GM18505 (cell line): ENCODE results near the gene SPAG16.

Experiments
- ATAC-seq: cut with Tn5 transposase; IDR thresholded peaks from one replicate; pipeline ENCODE4 v1.9.1; 2021; ENCODE audit not compliant: unreplicated experiment
- POLR2A ChIP-seq: IDR thresholded peaks from 4 replicates; pipeline ENCODE4 v1.6.1; 2011; ENCODE audit warnings: borderline replicate concordance; ENCODE audit not compliant: insufficient read depth, insufficient read length; ENCODE audit errors: extremely low read depth

SPAG16 gene

DNA sequence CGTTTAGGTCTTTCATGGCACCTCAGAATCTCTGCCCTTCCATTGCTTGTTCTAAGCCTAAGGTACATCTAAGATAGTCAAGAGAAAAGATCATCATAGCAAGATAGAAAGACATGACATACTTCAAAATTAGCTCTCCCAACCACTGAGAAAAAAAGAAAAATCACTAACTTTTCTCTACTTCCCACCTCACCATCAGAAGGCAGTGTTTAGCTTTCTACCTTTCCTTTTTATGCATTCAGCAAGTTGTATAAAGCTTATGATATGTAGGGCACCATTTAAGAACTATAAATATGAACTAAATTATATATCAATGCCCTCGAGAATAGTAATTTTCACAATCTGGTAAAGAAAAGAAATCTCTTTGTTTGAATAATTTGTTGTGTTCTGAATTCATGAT, 794.8 kb downstream of the SPAG16 start:
- no peak for ATAC-seq
- TF ChIP-seq POLR2A: no peak

DNA sequence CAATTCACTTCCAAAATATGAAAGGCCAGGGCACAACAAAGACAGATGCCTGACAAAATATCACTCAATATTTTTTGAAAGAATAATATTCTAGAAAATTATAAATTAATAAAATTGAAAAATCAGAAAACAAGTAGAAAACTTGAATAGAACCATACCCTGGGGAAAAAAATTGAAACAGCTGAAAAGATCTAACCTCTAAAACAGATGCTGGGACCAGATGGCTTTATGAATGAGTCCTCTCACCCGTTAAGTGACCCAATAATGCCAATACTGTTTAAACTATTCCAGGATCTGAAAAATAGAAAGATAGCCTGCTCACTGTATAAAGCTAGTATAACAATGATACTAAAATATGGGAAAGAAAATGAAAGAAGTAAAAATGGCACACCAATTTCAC, 804.3 kb downstream of the SPAG16 start:
- TF ChIP-seq POLR2A: no peak
- no peak for ATAC-seq

DNA sequence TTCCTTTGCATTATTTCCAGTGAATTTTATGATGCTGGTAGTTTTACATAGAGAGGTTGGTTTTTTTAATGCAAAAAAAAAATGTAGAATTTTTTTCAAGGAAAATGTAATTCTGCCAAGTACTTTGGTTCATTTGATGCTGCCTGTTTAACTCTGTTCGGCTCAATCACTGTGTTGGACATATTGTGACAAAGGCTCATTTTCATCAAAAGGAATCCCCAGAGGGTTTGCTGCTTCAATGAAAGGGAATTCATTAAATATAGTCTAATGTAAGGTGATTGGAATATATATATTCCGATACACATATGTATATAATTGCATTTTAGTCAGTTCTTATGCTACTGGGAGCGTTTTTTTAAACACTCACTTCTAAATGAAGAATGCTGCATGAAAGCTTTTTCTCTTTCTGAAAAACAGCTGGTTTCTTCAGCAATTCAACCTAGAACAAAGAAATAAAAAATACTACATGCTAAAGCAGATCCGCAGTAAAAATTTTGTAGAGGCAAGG, 812.0 kb downstream of the SPAG16 start:
- ATAC-seq: no peak
- TF ChIP-seq POLR2A: no peak

DNA sequence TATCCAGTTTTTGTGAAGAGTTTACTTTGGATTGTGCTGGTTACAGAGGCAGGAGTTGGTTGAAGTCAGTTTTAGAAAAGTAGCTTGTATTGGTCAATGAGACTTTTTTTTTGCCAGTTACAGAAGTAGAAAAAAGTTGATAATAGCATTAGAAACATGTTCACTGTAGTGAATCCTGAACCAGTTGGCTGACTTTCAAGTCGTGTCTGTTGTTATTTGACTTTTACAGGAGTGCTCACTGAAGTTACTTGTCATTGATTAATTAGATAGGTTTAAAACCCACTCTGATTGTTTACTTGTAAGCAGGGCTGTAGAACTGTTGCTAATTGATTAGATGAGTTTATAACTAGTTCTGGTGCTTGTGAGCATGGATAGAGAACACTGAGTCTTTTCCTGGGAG, 814.5 kb downstream of the SPAG16 start:
- no peak for ATAC-seq
- no peak for TF ChIP-seq POLR2A

DNA sequence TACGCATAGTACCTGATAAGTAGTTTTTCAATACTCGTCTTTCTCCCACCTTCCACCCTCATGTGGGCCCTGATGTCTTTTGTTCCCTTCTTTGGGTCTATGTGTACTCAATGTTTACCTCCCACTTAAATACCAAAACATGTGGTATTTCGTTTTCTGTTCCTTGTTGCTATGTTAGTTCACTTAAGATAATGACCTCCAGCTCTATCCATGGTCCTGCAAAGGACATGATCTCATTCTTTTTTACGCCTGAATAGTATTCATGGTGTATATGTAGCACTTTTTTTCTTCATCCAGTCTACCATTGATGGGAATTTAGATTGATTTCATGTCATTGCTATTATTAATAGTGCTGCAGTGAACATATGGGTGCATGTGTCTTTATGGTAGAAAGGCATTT, 816.2 kb downstream of the SPAG16 start:
- ATAC-seq: no peak
- TF ChIP-seq POLR2A: no peak

DNA sequence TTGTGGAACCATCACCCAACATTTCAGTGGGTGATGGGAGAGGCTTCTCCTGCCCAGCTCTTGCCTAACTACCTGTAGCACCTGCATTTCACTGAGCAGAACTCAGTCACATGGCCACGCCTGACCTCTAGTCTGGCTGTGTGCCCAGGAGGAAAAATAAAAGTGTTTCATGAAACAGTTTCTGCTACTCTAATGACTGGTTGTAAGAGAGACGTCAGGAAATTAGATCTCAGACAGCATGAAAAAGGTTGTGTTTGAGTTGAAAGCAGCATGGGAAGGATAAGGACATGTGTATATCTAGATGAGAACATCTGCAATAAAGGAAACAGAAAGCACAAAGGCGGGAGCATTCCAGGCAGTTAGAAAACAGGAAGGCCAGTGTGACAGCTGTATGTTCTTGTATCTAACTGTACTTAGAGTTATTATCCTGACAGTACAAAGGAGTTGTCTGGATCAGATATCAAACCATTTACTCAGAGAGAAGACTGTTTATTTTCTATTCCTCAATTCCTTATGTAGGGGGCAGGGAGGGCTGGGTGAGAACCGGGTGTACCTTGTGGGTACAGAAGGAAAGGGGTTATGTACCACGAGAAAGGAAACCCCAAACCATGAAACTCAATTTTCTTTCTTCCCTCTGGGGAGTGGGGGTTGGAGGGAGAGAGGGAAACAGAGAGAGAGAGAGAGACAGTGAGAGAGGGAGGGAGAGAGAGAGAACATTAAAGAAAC, 819.2 kb downstream of the SPAG16 start:
- ATAC-seq: no peak
- TF ChIP-seq POLR2A: no peak

DNA sequence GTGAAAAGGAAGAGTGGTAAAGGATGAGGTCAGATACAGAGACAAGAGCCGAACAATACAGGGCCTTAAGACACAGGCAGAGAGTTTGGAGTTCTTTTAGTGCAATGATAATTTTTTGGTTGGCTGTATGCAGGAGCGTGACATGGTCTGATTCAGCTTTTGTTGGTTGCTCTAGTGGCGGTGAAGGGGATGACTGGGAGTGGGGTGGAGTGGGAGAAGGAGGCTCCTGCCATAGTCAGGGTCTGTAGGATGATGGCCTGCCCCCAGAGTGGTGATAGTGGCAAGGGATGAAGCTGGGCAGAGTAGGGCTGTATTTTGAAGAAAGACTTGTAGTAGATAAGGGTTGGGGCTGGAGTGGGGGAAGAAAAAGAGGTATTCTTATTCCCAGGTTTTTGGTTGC, 820.0 kb downstream of the SPAG16 start:
- no peak for ATAC-seq

DNA sequence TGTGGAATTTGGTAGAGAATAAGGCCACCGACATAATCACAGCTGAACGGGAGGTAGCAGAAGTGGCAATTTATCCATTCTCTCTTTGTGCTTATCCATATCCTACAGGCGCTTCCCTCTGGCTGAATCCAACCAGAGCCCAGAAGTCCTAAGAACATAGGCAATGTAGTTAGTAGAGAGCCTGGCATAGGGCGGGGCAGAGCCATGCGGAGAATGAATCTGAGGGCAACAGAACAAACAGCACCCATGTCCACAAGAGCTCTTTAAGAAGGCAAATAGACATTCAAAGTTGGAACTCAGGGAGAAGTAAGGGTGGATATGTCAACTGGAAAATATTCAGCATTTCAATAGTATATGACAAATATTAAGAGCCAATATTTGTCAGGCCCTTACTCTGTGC, 820.7 kb downstream of the SPAG16 start:
- no peak for TF ChIP-seq POLR2A
- no peak for ATAC-seq

More for the DNA sequence above, 820.0 kb downstream of the SPAG16 start:
- TF ChIP-seq POLR2A: no peak

DNA sequence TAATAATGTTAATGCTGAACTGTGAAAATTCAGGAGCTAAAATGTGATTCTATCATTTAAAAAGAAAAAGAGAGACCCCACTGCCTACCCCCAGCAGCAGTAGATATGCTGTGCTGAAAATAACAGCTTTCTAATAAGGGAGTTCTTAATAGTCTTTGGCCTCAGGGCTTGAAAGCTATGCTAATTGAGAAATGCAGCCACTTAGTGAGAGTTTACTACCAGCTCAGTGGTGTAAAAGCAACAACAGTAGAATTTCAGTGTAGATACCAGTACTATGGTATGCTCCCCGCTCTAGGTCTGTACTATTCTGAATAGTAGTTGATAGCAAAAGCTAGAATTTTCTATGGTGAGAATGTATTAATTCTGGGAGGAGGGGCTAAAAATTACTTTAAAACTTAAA, 823.5 kb downstream of the SPAG16 start:
- ATAC-seq: no peak
- TF ChIP-seq POLR2A: no peak

DNA sequence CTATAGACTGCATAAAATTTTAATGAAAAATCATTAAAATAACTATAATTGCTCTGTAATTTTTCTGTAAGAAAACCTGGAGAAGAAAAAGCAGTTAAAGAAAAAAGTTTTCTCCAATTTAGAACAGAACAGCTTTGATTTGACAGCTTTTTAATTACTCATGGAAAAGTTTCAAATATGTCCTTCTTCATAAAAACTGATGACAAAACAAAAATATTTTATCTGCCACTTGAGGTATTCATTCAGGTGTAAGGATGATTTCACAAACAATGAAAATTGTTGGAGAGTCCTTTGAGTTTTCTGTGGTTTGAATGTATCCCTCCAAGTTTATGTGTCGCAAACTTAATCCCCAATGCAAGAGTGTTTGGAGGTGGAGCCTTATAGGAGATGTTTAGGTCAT, 824.3 kb downstream of the SPAG16 start:
- no peak for ATAC-seq
- TF ChIP-seq POLR2A: no peak

DNA sequence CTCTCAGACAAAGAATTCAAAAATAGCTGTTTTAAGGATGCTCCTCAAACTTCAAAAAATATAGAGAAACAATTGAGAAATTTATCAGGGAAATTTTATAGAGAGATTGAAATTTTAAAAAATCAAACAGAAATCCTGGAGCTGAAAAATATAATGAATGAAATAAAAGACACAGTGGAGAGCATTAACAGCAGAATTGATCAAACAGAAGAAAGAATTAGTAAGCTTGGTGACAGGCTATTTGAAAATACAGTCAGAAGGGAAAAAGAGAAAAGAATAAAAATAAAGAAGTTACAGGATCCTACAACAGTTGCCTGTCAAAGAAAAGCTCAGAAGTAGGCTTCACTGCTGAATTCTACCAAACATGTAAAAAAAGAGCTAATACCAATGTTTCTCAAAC, 832.8 kb downstream of the SPAG16 start:
- no peak for TF ChIP-seq POLR2A
- ATAC-seq: no peak

DNA sequence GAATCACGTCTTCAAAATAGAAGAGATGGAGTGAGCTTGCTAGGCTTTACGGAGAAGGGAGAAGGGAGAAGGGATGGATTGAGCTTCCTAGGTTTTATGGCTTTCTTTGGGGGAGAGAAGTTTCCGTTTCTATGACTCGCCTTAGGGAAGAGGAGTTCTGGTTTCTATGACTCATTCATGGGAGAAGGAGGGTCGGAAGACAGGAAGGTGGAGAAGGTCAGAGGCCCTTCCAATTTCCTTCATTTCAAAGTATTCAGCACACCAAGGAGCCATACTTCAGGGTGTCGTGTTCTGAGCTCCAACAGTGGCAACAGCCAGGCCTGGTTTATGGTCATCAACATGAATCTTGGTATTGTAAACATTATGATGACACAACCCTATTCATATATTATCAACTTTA, 841.9 kb downstream of the SPAG16 start:
- TF ChIP-seq POLR2A: no peak
- no peak for ATAC-seq

DNA sequence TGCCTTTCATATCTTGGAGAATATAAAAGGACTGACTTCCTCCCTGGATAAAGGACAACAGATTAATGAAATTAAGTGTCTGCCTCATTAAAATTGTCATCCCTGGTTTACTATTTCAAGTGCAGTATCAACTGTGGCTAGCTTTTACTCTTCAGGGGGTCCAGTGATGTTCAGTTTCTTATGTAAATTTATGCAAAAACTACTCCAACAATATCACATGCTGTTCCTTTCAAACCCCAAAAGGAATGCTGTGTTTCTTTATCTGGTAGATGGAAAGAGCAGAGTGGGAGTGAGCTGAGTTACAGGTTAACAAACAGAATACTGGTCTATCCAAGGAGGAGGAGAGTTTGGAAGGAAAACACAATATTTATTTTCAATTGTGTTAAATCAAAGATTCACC, 842.9 kb downstream of the SPAG16 start:
- ATAC-seq: no peak
- TF ChIP-seq POLR2A: no peak

DNA sequence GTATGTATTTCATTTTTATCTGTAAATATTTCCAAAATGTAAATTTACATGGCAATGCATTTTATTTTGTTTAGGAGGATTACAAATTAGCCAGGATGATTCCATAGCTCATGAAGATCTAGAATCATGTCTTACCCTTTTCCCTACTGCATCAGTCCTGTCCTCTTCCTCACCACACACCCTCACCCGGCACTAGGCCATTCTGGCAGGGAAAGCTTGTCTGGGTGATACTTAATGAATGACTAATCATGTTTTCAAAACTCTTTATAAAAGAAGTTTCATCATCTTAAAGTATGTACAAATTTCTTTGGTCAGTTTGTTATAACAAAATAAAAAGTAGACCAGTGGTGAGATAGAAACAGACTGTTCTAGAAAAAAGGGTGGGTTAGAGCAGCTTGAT, 843.3 kb downstream of the SPAG16 start:
- no peak for TF ChIP-seq POLR2A
- no peak for ATAC-seq

DNA sequence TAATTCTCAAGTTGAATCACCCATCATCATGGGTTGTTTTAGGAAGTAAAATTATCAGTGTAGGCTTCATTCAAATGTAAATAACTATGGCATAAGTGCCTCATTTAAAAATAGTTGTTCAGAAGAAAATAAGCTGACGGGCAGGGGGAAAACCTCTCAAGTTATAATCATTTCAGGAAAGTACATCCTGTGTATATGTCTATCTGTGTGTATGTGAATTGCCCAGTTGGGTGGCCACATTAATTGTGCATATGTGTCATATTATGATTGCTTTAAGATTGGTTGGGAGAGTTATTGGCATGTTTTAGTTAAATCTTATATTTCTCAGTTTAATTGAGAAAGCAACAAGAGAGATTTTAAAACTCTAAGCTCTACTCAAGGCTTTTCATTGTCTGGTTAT, 843.8 kb downstream of the SPAG16 start:
- TF ChIP-seq POLR2A: no peak
- no peak for ATAC-seq

DNA sequence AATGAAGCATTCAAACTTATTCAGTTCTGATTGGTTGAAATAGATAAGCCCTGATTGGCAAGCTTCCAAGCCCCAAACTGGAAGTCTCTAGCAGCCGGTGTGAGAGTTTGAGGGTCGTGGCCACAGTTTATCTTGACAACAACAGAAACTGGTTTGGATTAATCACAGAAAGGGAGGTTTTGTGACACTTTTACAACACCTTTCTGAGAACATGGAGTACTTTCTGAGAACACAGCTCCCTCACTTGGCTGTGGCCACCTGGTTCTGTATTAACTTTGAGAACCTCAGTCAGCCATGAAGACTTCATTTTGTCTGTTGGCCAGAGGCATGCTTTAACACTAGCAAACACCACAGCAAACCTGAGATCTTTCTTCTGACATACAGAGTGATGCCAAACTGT, 845.9 kb downstream of the SPAG16 start:
- no peak for TF ChIP-seq POLR2A
- ATAC-seq: no peak

DNA sequence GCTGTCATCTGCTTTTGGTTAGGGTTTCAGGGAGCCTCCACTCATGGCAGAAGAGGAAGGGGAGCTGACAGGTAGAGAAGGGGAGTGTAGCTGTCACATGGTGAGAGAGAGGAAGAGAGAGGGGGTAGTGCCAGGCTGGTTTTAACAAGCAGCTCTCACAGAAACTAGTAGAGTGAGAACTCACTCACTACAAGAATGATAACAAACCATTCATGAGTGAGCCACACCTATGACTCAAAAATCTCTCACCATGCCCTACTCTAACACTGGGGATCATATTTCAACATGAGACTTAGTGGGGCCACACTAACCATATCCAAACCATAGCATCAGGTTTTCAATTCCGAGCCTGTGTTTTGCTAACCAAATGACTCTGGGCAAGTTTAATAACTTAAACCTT, 851.7 kb downstream of the SPAG16 start:
- no peak for ATAC-seq
- TF ChIP-seq POLR2A: no peak
